Left lung (tissue), 10 donors: Measurements from ENCODE around the gene MTFR2. TPM values are rescaled to one million over a fixed set of nuclear protein-coding genes. Genes with fewer than 3 reads are reported as not detected.

ENCODE experiments used
- ATAC-seq: fragments of 200-7000 bp; cut with Tn5 transposase; one replicate; pipeline ENCODE4 v1.9.1; 2020; ENCODE audit warnings: moderate library complexity
- DNase-seq, 4 donors: peaks; one replicate each; pipeline ENCODE4 v3.0.0-alpha.2; 2013 to 2020
- H3K27ac ChIP-seq, 2 donors: fragments of 200-600 bp; sonication (generic) in 1 of 2; one replicate each; pipeline versions ENCODE4 v1.5.0 to v1.8.0; 2020 to 2021
- H3K27me3 ChIP-seq, 2 donors: fragments of 200-600 bp; sonication (generic) in 1 of 2; one replicate each; pipeline versions ENCODE4 v1.5.0 to v1.8.0; 2020 to 2021
- H3K36me3 ChIP-seq, 2 donors: fragments of 200-600 bp; sonication (generic) in 1 of 2; one replicate each; pipeline versions ENCODE4 v1.5.0 to v1.8.0; 2020 to 2021
- H3K4me1 ChIP-seq, 2 donors: fragments of 200-600 bp; one replicate each; pipeline ENCODE4 v1.8.0; 2021
- H3K4me3 ChIP-seq, 2 donors: fragments of 200-600 bp; sonication (generic) in 1 of 2; one replicate each; pipeline versions ENCODE4 v1.5.0 to v1.8.0; 2020 to 2021; ENCODE audit warnings: mild to moderate bottlenecking in 1 of 2
- H3K9me3 ChIP-seq, 2 donors: fragments of 200-600 bp; sonication (generic) in 1 of 2; one replicate each; pipeline versions ENCODE4 v1.5.0 to v1.8.0; 2020 to 2021
- intact Hi-C, 2 donors: fragments of 100-400 bp; cut with DNase I; formaldehyde crosslinking; loops; one replicate each; pipeline versions ENCODE4 v1.11.2 to v1.14.2; 2022
- polyA plus RNA-seq, 6 donors: library from polyadenylated mRNA; unstranded; fragments of 120-200 nt; gene quantifications; one replicate each; pipeline ENCODE4 v1.2.1, GENCODE V29; 2013; ENCODE audit not compliant: insufficient read length in 6 of 6
- total RNA-seq, 2 donors: library from RNA; stranded (reverse); fragmentation: NEBNext Ultra II Directional; extraction: Animal tissue kit (Norgen Biotek cat#: 25700); gene quantifications; one replicate each; pipeline ENCODE4 v1.2.1, GENCODE V29; 2021
- TF ChIP-seq, protein P1 (sequence below), 2 donors: fragments of 200-600 bp; sonication (generic) in 1 of 2; IDR thresholded peaks; one replicate each; pipeline versions ENCODE4 v1.5.0 to v1.8.0; 2021; ENCODE audit warnings: antibody characterized with exemption in 2 of 2
- donor health status: DM: no; HTN: yes; CAD: no.
- donor health status: DM: no; HTN: no; CAD: no.

MTFR2 gene
- total and polyA plus RNA-seq, 8 donors, result 1.6 to 3.5 (median 2.2) TPM

- intact Hi-C loops, result no loop called here
- no peak for DNase-seq
- ATAC-seq, result no peak
- Histone ChIP-seq H3K4me3 (no peak overlapping the region), H3K9me3 (peaks cover 0 to 2% of the 10 kb centered on the region in 2 donors), H3K27ac (no peak overlapping the region), H3K27me3 (no peaks in the 10 kb centered on the region), H3K4me1 (no peaks in the 10 kb centered on the region), H3K36me3 (no peaks in the 10 kb centered on the region)
- TF ChIP-seq, protein P1, sequence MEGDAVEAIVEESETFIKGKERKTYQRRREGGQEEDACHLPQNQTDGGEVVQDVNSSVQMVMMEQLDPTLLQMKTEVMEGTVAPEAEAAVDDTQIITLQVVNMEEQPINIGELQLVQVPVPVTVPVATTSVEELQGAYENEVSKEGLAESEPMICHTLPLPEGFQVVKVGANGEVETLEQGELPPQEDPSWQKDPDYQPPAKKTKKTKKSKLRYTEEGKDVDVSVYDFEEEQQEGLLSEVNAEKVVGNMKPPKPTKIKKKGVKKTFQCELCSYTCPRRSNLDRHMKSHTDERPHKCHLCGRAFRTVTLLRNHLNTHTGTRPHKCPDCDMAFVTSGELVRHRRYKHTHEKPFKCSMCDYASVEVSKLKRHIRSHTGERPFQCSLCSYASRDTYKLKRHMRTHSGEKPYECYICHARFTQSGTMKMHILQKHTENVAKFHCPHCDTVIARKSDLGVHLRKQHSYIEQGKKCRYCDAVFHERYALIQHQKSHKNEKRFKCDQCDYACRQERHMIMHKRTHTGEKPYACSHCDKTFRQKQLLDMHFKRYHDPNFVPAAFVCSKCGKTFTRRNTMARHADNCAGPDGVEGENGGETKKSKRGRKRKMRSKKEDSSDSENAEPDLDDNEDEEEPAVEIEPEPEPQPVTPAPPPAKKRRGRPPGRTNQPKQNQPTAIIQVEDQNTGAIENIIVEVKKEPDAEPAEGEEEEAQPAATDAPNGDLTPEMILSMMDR (IDR thresholded peaks at IDR 0.05), result no peak
Measured at GRCh38 chr6:136216503-136217401, 33.4 kb downstream of the MTFR2 start.

- no peaks in the 10 kb centered on the region for H3K9me3 ChIP-seq
- H3K36me3 ChIP-seq, result no peaks in the 10 kb centered on the region
- ATAC-seq (no peak), DNase-seq (no peak)
- H3K4me3 ChIP-seq, result no peak overlapping the region
- no peaks in the 10 kb centered on the region for H3K27me3 ChIP-seq
- H3K4me1 ChIP-seq, result no peaks in the 10 kb centered on the region
- no peak overlapping the region for H3K27ac ChIP-seq
- intact Hi-C loops, result no loop called here
- TF ChIP-seq, protein P1 (IDR thresholded peaks at IDR 0.05), result no peak
Measured at GRCh38 chr6:136213853-136214252, 36.3 kb downstream of the MTFR2 start.

DNA sequence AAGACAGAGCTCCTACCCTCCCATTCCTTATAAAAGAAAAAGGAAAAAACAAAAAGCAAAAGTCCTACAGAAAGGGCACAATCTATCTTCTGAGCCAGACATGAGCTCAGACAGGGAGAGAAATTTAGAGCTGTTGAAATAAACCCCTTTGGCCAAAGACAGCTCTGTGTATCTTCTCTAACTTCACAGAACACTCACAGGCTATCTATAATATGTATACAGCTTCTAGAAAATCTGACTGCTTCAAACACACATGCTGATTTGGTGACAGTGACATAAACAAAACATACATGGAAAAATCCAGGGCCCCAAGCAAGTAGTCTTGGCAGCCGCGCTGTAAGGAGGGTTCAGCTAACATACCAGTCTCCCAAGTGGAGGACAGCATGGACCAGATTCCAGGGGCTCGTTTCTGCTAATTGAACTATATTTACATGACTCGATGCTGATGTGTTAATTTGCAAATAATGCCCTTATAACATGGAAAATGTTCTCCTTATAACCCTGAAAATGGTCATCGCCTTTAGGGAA, 37.0 kb downstream of the MTFR2 start:
- TF ChIP-seq, protein P1 (IDR thresholded peaks at IDR 0.05), result no peak
- no peak overlapping the region for H3K27ac ChIP-seq
- intact Hi-C loops, result no loop called here
- DNase-seq, result peak in 2 of 4 donors; percentile 78 to 80
- no peak for ATAC-seq
- no peaks in the 10 kb centered on the region for H3K4me1 ChIP-seq
- no peak overlapping the region for H3K4me3 ChIP-seq
- no peaks in the 10 kb centered on the region for H3K36me3 ChIP-seq
- H3K27me3 ChIP-seq, result no peaks in the 10 kb centered on the region
- H3K9me3 ChIP-seq, result no peaks in the 10 kb centered on the region

- Histone ChIP-seq H3K4me3 (no peak overlapping the region), H3K4me1 (no peaks in the 10 kb centered on the region), H3K36me3 (no peaks in the 10 kb centered on the region), H3K27ac (no peak overlapping the region), H3K9me3 (no peaks in the 10 kb centered on the region), H3K27me3 (no peaks in the 10 kb centered on the region)
- ATAC-seq (no peak), DNase-seq (no peak)
- intact Hi-C loops, result no loop called here
- TF ChIP-seq, protein P1 (IDR thresholded peaks at IDR 0.05), result no peak
Measured at GRCh38 chr6:136212608-136213007, 37.5 kb downstream of the MTFR2 start.

GRCh38 chr6:136210398-136211165, 39.5 kb downstream of the MTFR2 start:
- DNase-seq (no peak), ATAC-seq (no peak)
- TF ChIP-seq, protein P1 (IDR thresholded peaks at IDR 0.05), result no peak
- Histone ChIP-seq H3K4me1 (no peaks in the 10 kb centered on the region), H3K27ac (no peak overlapping the region), H3K4me3 (no peak overlapping the region), H3K27me3 (no peaks in the 10 kb centered on the region), H3K36me3 (no peaks in the 10 kb centered on the region), H3K9me3 (no peaks in the 10 kb centered on the region)
- intact Hi-C loops, result no loop called here
